HTERT RPE-1 (cell line): ENCODE measurements around the gene IL31.
"Not testable (repeated sequence)": the region's sequence is repeated elsewhere in the genome, so short reads cannot be mapped to it uniquely, and the experiment has no call there.

ENCODE experiments used
- in situ Hi-C: fragments of 300-500 bp; cut with MboI; formaldehyde crosslinking; loops from 4 replicates; pipeline ENCODE4 v1.14.3; 2020; ENCODE audit warnings: low sequenced_read_pairs

IL31 gene

GRCh38 chr12:122174155-122174845 is at the start of gene IL31:
Gene IL31 (minus strand): TSS chr12:122174221. CDS start chr12:122174172, 49 bp downstream.
- in situ Hi-C loops = no loop called here

GRCh38 chr12:122216445-122216844 is 42.4 kb upstream of the IL31 start:
- in situ Hi-C loops = no loop called here

GRCh38 chr12:122215771-122216170 is 41.8 kb upstream of the IL31 start:
- in situ Hi-C loops = no loop called here

DNA sequence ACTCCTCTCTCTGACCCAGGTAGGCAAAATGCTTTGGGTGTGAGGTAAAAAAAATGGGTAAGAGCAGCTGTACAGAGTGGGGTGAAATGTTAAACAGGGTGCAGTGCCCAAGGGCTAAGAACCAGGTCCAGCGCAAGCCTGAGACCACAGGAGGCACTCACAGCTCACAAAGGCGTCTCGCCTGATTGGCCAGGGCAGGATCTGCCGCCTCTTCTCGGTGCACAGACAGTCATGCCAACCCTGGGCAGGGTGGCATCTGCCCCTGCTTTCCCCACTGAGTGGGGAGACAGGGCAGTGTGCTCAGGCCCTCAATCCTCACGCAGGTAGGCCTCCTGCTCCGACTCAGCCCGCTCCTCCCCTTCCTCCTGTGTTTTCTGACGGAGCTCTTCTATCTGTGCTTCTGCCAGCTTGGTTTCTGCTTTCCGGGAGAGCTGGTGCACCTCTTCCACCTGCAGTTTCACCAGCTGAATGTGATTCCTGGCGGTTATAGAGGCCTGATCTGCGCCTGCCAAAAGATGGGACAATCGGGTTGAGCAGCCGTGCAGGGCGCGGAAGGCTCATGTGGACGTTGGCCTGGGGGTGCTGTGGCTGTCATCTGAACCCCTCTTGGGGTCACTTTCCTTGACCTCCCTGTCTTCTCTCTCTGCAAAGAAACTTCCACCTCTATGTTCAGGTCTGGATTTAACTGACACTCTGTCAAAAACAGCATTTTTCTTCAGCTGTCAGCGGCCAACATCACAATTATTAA is 34.2 kb upstream of the IL31 start:
- in situ Hi-C loops = no loop called here

DNA sequence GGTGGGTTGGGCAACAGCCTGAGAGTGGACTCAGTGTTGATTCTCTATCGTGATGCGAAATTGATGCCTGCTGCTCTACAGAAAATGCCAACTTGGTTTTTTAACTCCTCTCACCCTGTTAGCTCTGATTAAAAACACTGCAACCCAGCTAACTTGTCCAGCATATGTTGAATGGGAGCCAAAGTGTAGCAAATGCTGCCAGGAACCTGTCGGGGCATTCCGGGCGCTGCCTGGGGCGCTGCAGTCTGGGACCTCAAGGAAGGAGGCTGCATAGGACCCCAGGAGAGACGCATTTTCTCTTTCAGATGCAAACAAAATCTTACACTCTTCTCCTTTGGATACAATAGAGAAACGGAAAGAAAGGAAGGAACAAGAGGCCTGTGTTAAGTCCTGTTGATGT is 33.4 kb upstream of the IL31 start:
- in situ Hi-C loops = no loop called here

- in situ Hi-C loops = no loop called here
Measured at GRCh38 chr12:122206976-122207375, 33.0 kb upstream of the IL31 start.

DNA sequence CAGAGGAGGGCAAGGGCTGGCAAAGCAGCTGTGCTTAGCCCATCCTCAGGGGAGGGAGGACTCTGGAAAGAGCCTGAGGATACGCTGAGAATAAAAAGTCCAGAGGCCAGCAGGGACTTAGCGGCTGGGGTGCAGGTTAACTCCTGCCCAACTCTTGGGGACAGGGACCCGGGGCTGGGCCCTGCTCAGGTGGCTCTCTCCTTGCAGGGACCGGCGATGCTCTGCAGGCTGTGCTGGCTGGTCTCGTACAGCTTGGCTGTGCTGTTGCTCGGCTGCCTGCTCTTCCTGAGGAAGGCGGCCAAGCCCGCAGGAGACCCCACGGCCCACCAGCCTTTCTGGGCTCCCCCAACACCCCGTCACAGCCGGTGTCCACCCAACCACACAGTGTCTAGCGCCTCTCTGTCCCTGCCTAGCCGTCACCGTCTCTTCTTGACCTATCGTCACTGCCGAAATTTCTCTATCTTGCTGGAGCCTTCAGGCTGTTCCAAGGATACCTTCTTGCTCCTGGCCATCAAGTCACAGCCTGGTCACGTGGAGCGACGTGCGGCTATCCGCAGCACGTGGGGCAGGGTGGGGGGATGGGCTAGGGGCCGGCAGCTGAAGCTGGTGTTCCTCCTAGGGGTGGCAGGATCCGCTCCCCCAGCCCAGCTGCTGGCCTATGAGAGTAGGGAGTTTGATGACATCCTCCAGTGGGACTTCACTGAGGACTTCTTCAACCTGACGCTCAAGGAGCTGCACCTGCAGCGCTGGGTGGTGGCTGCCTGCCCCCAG is 32.3 kb upstream of the IL31 start:
- in situ Hi-C loops = no loop called here

DNA sequence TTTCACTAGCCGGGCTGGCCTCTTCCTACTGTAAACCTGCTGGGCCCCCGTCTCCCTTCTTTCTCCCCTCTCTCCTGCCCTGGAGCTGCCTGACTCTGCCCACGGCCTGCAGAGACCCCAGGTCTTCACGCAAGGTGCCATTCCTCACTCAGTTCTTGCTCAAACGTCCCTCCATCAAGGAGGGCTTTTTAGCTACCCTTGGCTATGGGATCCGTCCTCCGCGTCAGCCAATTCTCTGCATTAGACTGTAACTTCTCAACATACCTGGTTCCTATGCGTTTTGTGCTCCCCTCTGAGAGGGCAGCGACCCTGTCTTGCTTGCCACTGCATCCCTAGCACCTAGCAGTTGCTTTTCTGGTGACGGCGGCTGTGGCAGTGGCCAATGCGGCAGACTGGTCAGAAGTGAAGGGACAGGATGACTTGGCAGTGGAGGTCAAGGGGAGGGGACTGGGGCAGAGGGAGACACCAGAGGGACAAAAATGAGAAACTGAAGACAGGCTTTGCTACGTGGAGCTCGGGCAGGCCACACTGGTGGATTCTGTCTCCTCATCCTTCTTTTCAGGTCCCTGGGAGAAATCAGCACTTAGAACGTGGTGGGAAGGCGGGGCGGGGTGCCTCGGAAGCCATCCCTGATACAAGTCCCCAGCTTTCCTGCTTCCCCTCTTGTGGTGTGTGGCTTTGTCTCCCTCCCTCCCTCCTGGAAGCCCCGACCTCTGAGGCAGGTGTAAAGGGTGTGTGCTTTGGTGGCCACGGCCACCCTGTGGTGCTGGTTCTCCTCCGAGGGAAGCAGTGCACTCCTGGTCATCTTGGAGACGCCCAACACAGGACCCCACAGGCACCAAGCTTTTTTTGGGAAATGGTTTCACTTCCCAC is 31.3 kb upstream of the IL31 start:
- in situ Hi-C loops = no loop called here

- in situ Hi-C loops = no loop called here
Measured at GRCh38 chr12:122204167-122205052, 30.4 kb upstream of the IL31 start.

DNA sequence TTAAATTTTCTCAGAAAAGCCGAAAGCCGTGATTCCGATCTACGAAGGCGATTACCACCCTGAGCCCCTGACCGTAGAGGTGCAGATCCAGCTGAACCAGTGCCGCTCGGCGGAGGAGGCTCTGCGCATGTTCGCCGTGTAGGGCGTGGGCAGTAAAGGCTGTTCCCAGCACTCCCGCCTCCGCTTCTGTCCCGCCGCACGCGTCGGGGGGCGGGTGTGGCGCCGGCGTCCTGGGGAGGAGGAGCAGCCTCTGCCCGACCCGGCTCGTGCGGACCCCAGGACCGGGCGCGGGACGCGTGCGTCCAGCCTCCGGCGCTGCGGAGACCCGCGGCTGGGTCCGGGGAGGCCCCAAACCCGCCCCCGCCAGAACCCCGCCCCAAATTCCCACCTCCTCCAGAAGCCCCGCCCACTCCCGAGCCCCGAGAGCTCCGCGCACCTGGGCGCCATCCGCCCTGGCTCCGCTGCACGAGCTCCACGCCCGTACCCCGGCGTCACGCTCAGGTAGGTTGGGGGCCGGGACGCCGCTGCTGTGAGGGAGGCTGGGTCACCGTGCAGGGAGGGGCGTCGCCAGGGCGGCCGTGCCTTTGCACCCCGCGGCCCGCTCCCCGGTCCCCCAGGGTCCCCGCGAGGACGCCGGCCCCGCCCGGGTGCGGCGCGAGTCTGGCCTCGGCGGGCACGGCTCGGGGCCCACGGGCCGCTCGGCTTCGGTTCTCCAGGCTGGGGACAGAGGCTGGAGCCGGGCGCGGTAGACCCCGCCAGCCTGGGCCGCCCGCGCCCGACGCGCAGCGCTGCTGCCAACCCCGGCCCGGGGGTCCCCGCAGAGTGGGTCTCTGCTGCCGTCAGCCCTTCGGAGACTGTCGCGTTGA is 29.5 kb upstream of the IL31 start, which contains the start of gene B3GNT4:
B3GNT4 (plus strand) TSS at position 409 of the 866 bp plus-strand sequence. CDS start 910 bp downstream, outside the sequence.
- in situ Hi-C loops = no loop called here

DNA sequence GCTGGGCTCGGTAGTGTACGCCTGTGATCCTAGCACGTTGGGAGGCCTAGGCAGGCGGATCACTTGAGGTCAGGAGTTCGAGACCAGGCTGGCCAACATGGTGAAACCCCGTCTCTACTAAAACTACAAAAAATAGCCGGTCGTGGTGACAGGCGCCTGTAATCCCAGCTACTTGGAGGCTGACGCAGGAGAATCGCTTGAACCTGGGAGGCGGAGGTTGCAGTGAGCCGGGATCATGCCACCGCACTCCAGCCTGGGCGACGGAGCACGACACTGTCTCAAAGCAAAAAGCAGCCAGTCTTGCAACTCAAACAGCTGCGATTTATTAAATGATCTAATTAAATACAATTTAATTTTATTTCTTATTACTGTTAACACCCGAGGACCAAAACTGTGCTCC is 28.8 kb upstream of the IL31 start:
- in situ Hi-C loops = not testable (repeated sequence)

GRCh38 chr12:122202017-122202416 is 28.0 kb upstream of the IL31 start:
- in situ Hi-C loops = no loop called here

DNA sequence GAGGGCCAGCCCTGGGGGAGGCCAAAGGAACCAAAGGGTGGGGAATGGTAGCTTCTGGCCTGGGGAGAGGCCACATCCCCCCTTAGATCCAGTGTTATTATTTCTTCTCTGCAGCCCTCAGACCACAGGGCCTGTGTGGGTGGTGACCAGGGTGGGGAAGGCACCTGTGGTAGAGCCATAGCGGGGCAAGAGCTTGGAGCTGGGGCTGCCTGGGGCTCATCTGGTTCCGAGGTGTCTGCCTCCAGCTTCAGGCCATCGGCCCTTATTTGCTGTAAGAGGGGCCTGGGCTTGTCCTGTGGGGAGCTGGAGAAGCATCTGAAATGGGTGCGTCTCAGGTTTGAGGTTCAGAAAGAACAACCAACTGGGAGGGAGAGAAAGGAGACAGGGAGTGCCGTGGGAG is 27.4 kb upstream of the IL31 start:
- in situ Hi-C loops = no loop called here

DNA sequence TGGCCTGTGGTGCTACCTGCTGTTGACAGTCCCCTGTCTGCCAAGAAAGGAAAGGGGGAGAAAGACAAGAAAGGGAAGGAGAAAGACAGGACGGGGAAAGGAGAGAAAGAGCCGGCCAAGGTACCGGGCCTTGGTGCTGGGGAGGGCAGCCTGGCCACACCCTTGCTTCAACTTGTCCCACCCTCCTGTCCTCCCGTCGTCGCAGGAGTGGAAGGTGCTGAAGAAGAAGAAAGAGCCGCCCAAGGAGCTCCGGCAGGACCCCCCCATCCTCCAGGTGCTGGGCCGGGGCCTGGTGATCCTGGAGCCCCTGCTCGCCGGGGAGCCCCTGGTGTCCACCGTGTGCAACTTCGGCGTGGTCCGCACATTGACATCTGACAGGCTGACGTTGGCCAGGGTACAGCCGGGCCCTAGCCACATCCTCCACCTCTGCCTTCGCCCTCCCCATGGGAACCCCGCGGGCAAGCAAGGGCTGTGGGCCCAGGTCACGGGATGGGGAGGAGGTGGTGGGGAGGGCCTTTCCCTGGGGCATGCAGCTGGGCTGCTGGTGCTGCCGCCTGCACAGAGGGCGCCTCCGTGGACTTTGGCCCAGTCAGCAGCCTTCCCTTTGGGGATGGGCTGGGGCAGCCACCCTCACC is 26.6 kb upstream of the IL31 start:
- in situ Hi-C loops = no loop called here

GRCh38 chr12:122199484-122200355 is 25.7 kb upstream of the IL31 start:
- in situ Hi-C loops = no loop called here

- in situ Hi-C loops = no loop called here
Measured at GRCh38 chr12:122197612-122197966, 23.6 kb upstream of the IL31 start.

DNA sequence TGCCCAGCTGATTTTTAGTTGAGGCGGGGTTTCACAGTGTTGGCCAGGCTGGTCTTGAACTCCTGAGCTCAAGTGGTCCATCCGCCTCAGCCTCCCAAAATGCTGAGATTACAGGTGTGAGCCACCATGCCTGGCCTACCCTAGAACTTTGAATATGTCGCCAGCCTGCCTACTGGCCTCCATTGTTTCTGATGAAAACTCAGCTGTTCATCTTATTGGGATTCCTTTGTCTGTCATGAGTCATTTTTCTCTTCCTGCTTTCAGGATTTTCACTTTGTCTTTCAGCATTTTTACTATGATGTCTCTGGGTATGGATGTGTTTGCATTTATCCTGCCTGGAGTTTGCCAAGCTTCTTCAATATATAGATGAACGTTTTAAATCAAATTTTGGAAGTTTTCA is 21.4 kb upstream of the IL31 start:
- in situ Hi-C loops = no loop called here
